ENCODE data around the gene PRLR.
"Not testable (repeated sequence)": the region's sequence is repeated elsewhere in the genome, so short reads cannot be mapped to it uniquely, and the experiment has no call there.

Gene PRLR
- total RNA-seq: 0 to 0.04 (median 0) reads per million in 3 experiments

DNA sequence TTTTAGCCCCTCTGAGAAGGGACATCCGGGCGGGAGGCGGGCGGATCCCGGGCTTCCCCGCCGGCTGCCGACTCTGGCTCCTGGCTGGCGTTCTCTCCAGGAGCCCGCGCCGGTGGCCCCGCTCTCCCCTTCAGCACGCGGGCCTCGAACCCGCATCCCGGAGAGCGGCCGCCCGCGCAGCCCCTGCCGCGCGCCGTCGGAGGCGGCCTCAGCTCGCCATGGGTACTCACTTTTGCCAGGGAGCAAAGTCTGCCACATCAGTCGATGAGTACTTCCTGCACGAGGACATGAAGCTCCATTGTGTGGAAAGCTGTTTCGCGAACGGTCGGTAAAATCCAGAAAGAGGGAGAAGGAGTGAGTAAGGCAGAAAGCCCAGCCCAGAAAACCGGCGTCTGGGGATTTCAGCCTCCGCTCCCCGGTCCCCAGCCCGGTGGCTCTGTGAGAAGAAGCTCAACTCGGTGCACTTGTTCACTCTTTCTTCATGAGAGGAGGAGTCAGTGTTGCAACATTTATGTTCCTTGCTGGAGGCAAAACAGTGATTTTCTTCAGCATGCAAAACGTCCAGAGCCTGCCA, at the start of gene PRLR:
TSS of gene PRLR (minus strand) at position 450 of the 574 bp plus-strand sequence. CDS start 140,867 bp downstream, outside the sequence.
- no peak for DNase-seq

- no peak for DNase-seq
Observed at GRCh38 chr5:35274839-35275509, 44.7 kb upstream of the PRLR start.

DNA sequence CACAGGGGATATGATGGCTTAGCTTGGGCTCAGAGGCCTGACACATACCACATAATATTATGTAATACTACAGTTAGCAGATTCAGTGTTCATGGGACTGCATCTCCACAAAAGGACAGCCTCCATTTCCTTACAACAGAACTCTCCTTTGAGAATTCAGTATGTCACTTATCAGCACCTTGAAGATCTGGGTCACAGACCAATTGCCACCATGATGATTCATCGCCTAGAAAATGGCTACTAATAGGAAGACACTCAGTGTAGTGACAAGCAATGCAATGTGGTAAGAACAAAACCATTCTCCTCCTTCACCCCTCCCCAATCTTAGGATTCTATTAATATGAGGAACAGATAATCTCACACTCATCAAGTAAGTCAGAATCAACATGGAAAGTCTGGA, 38.7 kb upstream of the PRLR start:
- DNase-seq: no peak

GRCh38 chr5:35266276-35266675, 36.0 kb upstream of the PRLR start:
- no peak for DNase-seq

DNA sequence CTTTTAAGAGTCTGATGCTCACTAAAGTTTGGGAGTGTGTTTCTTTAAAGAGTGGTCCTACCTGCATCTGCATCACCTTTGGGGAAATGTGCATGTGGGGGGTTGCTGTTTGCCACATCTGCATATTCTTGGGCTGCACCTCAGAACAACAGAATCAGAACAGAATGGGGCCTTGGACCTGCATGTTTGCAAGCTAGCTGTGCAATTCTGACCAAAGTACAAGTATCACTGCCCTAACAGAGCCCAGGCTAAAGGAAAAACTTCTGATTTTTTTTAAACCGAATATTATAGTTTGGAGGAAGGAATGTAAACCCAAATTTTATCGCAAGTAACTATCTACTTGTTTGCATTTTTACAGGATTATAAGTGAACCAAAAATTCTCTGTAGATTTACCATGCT, 34.2 kb upstream of the PRLR start:
- DNase-seq: no peak

DNA sequence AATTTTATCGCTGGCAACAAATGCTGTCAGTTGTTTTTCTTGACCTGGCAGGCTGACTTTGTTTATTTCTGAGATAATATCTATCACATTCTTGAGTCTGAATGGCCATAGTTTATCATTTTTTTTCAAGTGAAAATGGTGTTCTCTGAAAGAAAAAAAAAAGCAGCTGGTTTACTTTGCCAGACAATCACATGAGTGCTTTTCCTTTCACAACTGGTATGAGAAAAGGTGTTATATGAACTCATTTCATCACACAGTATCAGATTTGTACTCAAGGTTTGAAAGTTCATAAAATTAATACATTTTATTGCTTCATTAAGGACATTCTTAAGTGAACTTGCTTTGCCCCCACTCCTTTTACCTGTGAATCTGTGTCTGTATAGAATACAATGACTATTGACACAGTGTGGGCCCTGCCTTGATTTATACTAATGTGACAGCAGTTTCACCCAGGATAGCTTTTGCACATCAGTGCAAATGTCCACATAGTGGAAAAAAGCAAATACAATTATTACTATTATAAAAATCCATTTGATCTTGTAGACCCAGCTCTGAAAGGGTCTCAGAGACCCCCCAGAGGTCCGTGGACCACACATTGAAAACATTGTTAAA, 33.1 kb upstream of the PRLR start:
- DNase-seq: no peak

- DNase-seq: no peak
Observed at GRCh38 chr5:35253582-35253981, 23.3 kb upstream of the PRLR start.

GRCh38 chr5:35252963-35253362, 22.7 kb upstream of the PRLR start:
- DNase-seq: no peak

DNA sequence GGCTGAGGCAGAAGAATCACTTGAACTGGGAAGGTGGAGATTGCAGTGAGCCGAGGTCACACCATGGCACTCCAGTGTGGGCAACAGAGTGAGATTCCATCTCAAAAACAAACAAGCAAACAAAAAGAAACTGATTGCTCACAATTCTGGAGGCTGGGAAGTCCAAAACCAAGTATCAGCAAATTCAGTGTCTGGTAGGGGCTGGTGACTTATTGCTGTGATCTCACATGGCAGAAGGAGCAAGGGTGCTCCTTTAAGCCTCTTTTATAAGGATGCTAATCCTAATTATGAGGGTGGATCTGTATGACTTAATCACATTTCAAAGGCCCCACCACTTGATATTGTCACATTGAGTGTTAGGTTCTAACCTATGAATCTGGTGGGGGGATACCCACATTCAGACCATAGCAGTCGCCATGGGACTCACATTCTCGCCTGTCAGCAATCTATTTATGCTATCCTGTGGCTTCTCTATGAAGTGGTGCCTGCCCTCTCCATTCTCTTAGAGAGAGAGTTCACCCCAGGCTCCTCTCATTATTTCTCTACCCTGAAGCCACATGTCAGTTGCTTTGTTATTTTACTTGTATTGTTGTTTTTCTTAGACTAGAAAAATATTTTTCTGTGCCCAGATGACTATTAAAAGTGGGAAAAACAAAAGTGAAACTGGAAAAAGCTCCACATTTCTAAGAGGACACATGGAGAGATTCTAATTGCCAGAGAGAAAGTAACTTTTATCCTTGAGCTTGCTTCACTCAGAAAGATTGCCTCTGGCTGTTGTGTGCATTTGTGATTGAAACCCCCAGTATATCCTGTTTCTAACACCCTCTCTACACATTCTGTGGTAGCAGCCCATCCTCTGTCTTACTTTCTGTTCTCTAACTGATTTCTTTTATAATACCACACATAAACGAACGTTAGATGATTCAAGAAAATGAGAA, 18.8 kb upstream of the PRLR start:
- DNase-seq: no peak

DNA sequence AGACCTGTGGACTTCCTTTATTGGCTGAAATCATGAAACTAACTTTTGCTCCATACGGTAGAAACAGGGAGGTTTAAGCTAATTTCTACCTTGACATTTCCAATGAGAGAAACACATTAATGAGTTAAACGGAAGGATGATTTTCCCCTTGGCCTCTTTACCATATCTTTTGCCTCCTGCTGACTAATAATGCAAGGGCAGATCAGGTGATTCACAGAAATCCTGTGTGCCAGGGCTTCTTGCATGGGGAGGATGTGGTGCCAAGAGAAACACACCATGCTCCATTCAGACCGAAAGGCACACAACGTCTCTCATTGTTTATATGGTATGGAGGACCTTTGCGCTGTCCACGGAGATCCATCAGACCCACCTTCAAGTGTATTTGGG, 17.4 kb upstream of the PRLR start:
- DNase-seq: no peak

- no peak for DNase-seq
Observed at GRCh38 chr5:35246900-35247647, 16.8 kb upstream of the PRLR start.

DNA sequence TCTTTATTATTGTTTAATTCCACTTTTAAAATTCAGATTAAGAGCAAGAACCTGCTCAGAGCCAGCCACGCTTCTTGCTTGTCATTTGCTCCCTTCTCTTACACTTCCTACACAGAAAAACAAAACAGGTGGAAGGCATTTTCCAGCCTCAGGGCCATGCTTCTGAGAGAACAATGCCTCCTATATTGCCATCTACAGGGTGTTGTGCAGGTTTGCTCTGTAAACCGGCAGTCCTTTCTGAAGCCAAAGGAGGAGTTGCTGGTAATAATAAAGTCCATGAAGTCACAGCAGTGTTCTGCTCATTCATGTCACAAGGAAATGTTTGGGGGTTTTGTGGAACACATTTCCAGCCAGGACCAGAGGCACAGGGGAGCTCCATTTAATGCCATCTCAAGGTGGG, 16.1 kb upstream of the PRLR start:
- DNase-seq: no peak

DNA sequence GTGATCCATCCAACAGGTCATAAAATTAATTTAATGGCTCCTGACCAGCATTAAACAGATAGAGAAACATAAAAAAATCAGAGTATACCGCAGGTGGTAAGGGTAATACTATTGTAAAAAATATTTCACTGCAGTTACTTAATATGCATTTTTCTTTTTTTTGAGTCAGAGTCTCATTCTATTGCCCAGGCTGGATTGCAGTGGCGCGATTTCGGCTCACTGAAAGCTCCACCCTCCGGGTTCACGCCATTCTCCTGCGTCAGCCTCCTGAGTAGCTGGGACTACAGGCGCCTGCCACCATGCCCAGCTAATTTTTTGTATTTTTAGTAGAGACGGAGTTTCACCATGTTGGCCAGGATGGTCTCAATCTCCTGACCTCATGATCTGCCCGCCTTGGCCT, 15.1 kb upstream of the PRLR start:
- not testable (repeated sequence) for DNase-seq

DNA sequence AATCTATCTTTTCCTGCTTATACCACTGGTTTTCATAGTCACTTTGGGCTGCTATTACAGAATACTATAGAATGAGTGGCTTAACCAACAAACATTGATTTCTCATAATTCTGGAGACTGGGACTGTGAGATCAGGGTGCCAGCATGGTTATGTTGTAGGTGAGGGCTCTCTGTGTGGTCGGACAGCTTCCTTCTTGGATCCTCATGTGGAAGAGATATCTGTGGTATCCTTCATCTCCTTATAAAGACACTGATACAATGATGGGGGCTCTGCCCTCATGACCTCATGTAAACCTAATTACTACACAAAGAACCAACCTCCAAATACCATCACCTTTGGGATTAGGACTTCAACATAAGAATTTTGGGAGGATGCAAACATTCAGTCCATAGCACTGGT, 13.9 kb upstream of the PRLR start:
- DNase-seq: no peak

DNA sequence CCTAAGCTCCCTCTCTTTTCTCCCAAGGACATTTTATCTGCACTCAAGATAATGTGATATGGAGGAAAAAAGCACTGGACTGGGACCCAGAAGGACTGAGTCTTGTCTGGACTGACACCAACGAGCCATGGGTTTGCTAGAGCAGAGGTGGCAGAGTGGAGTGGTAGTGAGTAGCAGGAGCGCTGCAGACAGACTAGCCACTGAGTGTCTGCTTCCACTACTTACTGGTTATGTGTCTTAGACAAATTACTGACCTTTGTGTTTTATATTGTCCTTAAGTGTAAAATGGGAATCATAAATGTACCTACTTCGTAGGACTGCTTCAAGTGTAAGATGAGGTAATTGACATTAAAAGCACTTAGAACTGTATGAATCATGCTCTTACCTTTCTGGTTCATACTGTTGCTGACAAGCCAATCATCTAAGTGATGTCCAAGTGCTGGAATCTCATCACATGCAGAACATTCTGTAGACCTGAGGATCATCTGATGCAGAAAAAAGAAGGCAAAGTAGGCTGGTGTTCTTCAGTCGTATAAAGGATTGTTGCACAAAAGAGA, 12.5 kb upstream of the PRLR start:
- no peak for DNase-seq

- DNase-seq: no peak
Observed at GRCh38 chr5:35240892-35241291, 10.6 kb upstream of the PRLR start.

DNA sequence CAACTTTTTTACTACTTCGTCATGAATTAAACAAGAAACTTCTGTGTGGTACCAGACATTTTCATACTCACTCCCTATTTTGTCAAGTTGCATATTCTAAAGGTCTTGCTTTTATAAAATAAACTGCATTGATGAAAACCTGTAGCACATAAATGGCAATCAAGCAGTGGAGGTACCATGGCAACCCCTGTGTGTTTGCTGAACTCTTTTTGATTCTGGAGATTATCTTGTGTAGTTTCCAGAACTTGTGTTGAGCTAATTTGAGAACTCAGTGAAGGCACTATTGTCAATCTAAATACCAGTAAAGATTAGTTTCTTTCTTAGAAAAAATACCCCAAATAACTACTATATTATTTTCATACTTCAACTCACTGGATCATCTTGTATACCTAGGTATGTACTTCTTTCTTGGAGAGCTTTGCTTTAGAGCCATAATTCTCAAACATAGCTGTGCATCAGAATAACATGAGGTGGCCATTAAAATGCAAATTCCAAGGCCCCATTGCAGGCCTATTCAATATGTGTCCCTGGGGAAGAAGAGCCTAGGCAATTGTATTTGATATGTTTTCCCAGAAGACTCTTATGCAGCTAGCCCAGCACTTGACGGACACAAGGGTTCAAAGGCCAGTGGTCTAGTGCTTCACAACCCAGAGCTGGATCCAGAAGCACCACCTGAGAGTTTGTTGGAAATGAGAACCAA, 9.8 kb upstream of the PRLR start:
- DNase-seq: no peak

- no peak for DNase-seq
Observed at GRCh38 chr5:35239476-35239875, 9.2 kb upstream of the PRLR start.

- DNase-seq: no peak
Observed at GRCh38 chr5:35237580-35238376, 7.5 kb upstream of the PRLR start.

GRCh38 chr5:35236770-35237169, 6.5 kb upstream of the PRLR start:
- DNase-seq: no peak

- no peak for DNase-seq
Observed at GRCh38 chr5:35233601-35234000, 3.3 kb upstream of the PRLR start.
